Fibroblast of skin of scalp (primary cell): ENCODE results near the gene PPP6R2.
"Not testable (repeated sequence)": the region's sequence is repeated elsewhere in the genome, so short reads cannot be mapped to it uniquely, and the experiment has no call there.

Experiments
- DNase-seq: peaks from one replicate; pipeline ENCODE4 v3.0.0-alpha.2; 2013

Gene PPP6R2

GRCh38 chr22:50346470-50346869, 3.3 kb downstream of the PPP6R2 start:
- DNase-seq: no peak

GRCh38 chr22:50347157-50347556, 4.0 kb downstream of the PPP6R2 start:
- no peak for DNase-seq

- no peak for DNase-seq
Observed at GRCh38 chr22:50348058-50348457, 4.9 kb downstream of the PPP6R2 start.

- no peak for DNase-seq
Observed at GRCh38 chr22:50356186-50356585, 13.1 kb downstream of the PPP6R2 start.

GRCh38 chr22:50357222-50357621, 14.1 kb downstream of the PPP6R2 start:
- no peak for DNase-seq

- no peak for DNase-seq
Observed at GRCh38 chr22:50357756-50358155, 14.6 kb downstream of the PPP6R2 start.

- DNase-seq: no peak
Observed at GRCh38 chr22:50360578-50360977, 17.5 kb downstream of the PPP6R2 start.

- DNase-seq: no peak
Observed at GRCh38 chr22:50361222-50361621, 18.1 kb downstream of the PPP6R2 start.

GRCh38 chr22:50361688-50362087, 18.6 kb downstream of the PPP6R2 start:
- DNase-seq: no peak

GRCh38 chr22:50363166-50363802, 20.2 kb downstream of the PPP6R2 start:
- no peak for DNase-seq

GRCh38 chr22:50363803-50364194, 20.7 kb downstream of the PPP6R2 start:
- DNase-seq: not testable (repeated sequence)

GRCh38 chr22:50367778-50368500, 24.8 kb downstream of the PPP6R2 start:
- no peak for DNase-seq

- no peak for DNase-seq
Observed at GRCh38 chr22:50371101-50371648, 28.0 kb downstream of the PPP6R2 start.

- DNase-seq: no peak
Observed at GRCh38 chr22:50376085-50376651, 33.0 kb downstream of the PPP6R2 start.

- not testable (repeated sequence) for DNase-seq
Observed at GRCh38 chr22:50381021-50381555, 38.0 kb downstream of the PPP6R2 start.

- DNase-seq: no peak
Observed at GRCh38 chr22:50396751-50397370, 53.7 kb downstream of the PPP6R2 start.

- peak; percentile 15 for DNase-seq
Observed at GRCh38 chr22:50397371-50398060, 54.4 kb downstream of the PPP6R2 start.

- DNase-seq: no peak
Observed at GRCh38 chr22:50398831-50399648, 55.9 kb downstream of the PPP6R2 start.

GRCh38 chr22:50399751-50400331, 56.7 kb downstream of the PPP6R2 start:
- peak; percentile 38 for DNase-seq

- no peak for DNase-seq
Observed at GRCh38 chr22:50400406-50400805, 57.3 kb downstream of the PPP6R2 start.

- DNase-seq: no peak
Observed at GRCh38 chr22:50400931-50401330, 57.8 kb downstream of the PPP6R2 start.
